ENCODE results near the gene FBXO5. TPM values are rescaled to one million over a fixed set of nuclear protein-coding genes. Genes with fewer than 3 reads are reported as not detected.

The FBXO5 gene
- total and polyA plus RNA-seq, 12 donors = 1.2 to 19.2 (median 4.3) TPM

- DNase-seq = no peak
- Histone ChIP-seq H3K36me3 (replicated peaks in 1 of 2) (no peaks in the 10 kb centered on the region), H3K9me3 (replicated peaks in 1 of 3) (no peaks in the 10 kb centered on the region), H3K27ac (no peak overlapping the region), H3K4me3 (no peak overlapping the region), H3K4me1 (replicated peaks in 1 of 2) (no peaks in the 10 kb centered on the region), H3K27me3 (peaks cover 13% of the 10 kb centered on the region)
- TF ChIP-seq CTCF (IDR thresholded peaks at IDR 0.05) = no peak
- TF ChIP-seq POLR2A (IDR thresholded peaks at IDR 0.05) = no peak
- intact Hi-C loops (cut with DNase I) = loop anchor here (5.0 to 10.0 kb wide), 3 partner anchors 82 to 392 kb away; no protein-coding TSS in a partner anchor
- 72 to 77% (median 75%) methylated on average over 3 of the region's 3 CpGs for WGBS, 4 donors
Measured at GRCh38 chr6:152946484-152946883, 36.4 kb downstream of the FBXO5 start.

GRCh38 chr6:152943260-152943897 is 39.5 kb downstream of the FBXO5 start:
- Histone ChIP-seq H3K27me3 (peaks cover 4% of the 10 kb centered on the region), H3K36me3 (replicated peaks in 1 of 2) (no peaks in the 10 kb centered on the region), H3K4me1 (replicated peaks in 1 of 2) (no peaks in the 10 kb centered on the region), H3K4me3 (no peak overlapping the region), H3K27ac (no peak overlapping the region), H3K9me3 (replicated peaks in 1 of 3) (no peaks in the 10 kb centered on the region)
- TF ChIP-seq POLR2A (IDR thresholded peaks at IDR 0.05) (no peak), CTCF (IDR thresholded peaks at IDR 0.05) (no peak)
- intact Hi-C loops (cut with DNase I) = loop anchor here (10.0 kb wide), 2 partner anchors 79 to 389 kb away; no protein-coding TSS in a partner anchor
- DNase-seq = no peak
- WGBS, 4 donors = 72 to 86% (median 77%) methylated on average over 2 of the region's 2 CpGs

GRCh38 chr6:152942319-152942869 is 40.4 kb downstream of the FBXO5 start:
- Histone ChIP-seq H3K4me1 (replicated peaks in 1 of 2) (no peaks in the 10 kb centered on the region), H3K27me3 (peaks cover 4% of the 10 kb centered on the region), H3K9me3 (replicated peaks in 1 of 3) (no peaks in the 10 kb centered on the region), H3K27ac (no peak overlapping the region), H3K36me3 (replicated peaks in 1 of 2) (no peaks in the 10 kb centered on the region), H3K4me3 (no peak overlapping the region)
- intact Hi-C loops (cut with DNase I) = loop anchor here (10.0 kb wide), 2 partner anchors 78 to 388 kb away; no protein-coding TSS in a partner anchor
- TF ChIP-seq POLR2A (IDR thresholded peaks at IDR 0.05) (no peak), CTCF (IDR thresholded peaks at IDR 0.05) (no peak)
- DNase-seq = no peak
- 46 to 66% (median 60%) methylated on average over 1 of the region's 1 CpG for WGBS, 4 donors

GRCh38 chr6:152941746-152942145 is 41.1 kb downstream of the FBXO5 start:
- intact Hi-C loops (cut with DNase I) = loop anchor here (10.0 kb wide), 2 partner anchors 77 to 387 kb away; no protein-coding TSS in a partner anchor
- H3K27me3 ChIP-seq = peaks cover 4% of the 10 kb centered on the region
- TF ChIP-seq POLR2A (IDR thresholded peaks at IDR 0.05) (no peak), CTCF (IDR thresholded peaks at IDR 0.05) (no peak)
- DNase-seq = no peak
- no peaks in the 10 kb centered on the region for H3K9me3 ChIP-seq (replicated peaks in 1 of 3)
- no peaks in the 10 kb centered on the region for H3K4me1 ChIP-seq (replicated peaks in 1 of 2)
- H3K27ac ChIP-seq = no peak overlapping the region
- no peak overlapping the region for H3K4me3 ChIP-seq
- H3K36me3 ChIP-seq (replicated peaks in 1 of 2) = no peaks in the 10 kb centered on the region

All from adrenal gland (tissue), 12 donors.